ENCODE data around the gene ASS1.

- TF ChIP-seq CTCF (conservative IDR thresholded peaks at IDR 0.05 in 1 of 2, IDR thresholded peaks at IDR 0.05 in 1 of 2; ENCODE audit: low read depth in 1 of 2, low read length in 2 of 2) (no peak), EZH2 (IDR thresholded peaks at IDR 0.05; ENCODE audit: low read length, missing control alignments) (no peak)
These were observed 41.9 kb upstream of the ASS1 start for GRCh38 chr9:130402645-130403440.

Data from fibroblast of lung (primary cell).